ENCODE results near the gene TAF5L.

DNA sequence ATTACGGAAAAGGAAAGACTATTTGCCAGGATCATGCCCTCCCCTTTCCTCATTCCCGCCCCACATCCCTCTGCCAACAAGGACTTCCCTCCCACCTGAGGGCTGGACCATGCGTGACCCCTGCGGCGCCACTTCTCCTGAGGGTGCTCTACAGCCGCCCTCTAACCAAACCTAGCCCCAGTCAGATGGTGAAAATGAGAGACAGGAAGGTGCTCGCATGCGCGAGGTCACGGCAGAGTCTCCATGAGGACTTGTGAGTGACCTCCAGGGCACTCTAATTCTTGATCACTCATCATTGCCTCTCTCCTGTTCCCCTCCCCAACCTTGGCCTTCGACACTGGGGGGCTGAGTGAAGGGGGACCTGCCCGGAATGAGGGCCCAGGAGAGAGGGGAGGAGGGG, 32.1 kb downstream of the TAF5L start:
- TF ChIP-seq, protein P1, sequence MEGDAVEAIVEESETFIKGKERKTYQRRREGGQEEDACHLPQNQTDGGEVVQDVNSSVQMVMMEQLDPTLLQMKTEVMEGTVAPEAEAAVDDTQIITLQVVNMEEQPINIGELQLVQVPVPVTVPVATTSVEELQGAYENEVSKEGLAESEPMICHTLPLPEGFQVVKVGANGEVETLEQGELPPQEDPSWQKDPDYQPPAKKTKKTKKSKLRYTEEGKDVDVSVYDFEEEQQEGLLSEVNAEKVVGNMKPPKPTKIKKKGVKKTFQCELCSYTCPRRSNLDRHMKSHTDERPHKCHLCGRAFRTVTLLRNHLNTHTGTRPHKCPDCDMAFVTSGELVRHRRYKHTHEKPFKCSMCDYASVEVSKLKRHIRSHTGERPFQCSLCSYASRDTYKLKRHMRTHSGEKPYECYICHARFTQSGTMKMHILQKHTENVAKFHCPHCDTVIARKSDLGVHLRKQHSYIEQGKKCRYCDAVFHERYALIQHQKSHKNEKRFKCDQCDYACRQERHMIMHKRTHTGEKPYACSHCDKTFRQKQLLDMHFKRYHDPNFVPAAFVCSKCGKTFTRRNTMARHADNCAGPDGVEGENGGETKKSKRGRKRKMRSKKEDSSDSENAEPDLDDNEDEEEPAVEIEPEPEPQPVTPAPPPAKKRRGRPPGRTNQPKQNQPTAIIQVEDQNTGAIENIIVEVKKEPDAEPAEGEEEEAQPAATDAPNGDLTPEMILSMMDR (IDR thresholded peaks at IDR 0.05), result no peak
- TF ChIP-seq POLR2AphosphoS5 (IDR thresholded peaks at IDR 0.05) (no peak), POLR2A (IDR thresholded peaks at IDR 0.05) (no peak), EP300 (IDR thresholded peaks at IDR 0.05) (no peak)

Measured in gastroesophageal sphincter (tissue), 3 donors.